PC-3 (cell line): ENCODE results near the gene TMEM94.

ENCODE experiments used
- EZH2phosphoT487 ChIP-seq: fragments of 300-600 bp; sonication (generic); IDR thresholded peaks from 2 replicates; pipeline ENCODE4 v1.6.1; 2018; ENCODE audit warnings: mild to moderate bottlenecking, antibody characterized with exemption, low read length, borderline replicate concordance
- TF ChIP-seq, protein P1 (sequence below): fragments of 300-600 bp; sonication (generic); conservative IDR thresholded peaks from 2 replicates; pipeline ENCODE4 v1.5.1; 2017; ENCODE audit warnings: antibody characterized with exemption, low read depth, mild to moderate bottlenecking, low read length

DNA sequence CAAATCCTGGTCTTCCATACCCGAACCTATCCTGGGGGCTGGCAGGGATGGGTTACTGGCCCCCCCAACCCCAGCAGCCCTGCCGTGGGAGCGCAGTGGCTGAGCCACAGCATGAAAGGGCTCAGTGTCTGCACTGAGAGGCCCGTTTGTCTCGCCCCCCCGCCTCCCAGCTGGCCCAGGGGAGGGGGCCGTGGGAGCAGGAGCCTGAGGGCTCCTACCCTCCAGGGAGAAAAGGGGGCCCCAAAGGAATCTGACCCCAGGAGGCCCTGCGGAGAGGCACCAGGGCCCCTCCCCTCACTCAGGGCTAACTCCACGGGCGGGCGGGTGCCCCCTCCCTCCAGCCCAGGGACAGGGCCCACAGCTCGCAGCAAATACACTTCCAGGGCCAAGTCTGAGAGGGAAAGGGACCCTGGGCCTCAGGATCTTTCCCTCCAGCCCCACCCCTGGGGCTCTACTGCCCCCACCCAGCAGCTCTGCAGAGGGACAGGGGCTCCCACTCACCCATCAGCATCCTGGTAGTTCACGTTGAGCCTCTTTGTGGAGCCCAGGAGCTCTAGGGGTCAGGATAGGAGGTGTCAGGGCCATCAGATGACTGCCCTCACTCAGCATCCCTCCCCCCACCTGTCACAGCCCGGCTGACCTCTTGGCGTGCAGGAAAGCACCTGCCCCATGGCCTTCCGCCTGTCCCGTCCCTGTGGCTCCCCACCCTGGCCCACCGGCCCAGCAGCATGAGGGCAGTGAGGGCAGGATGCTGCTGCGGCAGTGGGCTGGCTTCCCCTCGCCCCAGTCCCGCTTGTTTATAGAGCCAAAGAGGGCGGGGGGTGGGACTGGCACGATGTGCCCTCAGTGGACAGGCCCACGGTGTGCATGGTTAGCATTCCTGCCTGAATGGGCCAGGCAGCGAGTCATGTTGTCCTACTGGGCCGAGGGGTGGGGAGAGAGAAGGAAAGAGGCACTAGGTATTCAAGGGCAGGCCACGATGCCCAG, 51.6 kb downstream of the TMEM94 start:
- TF ChIP-seq, protein P1, sequence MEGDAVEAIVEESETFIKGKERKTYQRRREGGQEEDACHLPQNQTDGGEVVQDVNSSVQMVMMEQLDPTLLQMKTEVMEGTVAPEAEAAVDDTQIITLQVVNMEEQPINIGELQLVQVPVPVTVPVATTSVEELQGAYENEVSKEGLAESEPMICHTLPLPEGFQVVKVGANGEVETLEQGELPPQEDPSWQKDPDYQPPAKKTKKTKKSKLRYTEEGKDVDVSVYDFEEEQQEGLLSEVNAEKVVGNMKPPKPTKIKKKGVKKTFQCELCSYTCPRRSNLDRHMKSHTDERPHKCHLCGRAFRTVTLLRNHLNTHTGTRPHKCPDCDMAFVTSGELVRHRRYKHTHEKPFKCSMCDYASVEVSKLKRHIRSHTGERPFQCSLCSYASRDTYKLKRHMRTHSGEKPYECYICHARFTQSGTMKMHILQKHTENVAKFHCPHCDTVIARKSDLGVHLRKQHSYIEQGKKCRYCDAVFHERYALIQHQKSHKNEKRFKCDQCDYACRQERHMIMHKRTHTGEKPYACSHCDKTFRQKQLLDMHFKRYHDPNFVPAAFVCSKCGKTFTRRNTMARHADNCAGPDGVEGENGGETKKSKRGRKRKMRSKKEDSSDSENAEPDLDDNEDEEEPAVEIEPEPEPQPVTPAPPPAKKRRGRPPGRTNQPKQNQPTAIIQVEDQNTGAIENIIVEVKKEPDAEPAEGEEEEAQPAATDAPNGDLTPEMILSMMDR: no peak
- no peak for TF ChIP-seq EZH2phosphoT487
